ENCODE measurements around the gene IFITM5. TPM values are rescaled to one million over a fixed set of nuclear protein-coding genes. Genes with fewer than 3 reads are reported as not detected.

Gene IFITM5
- polyA plus RNA-seq, 3 donors: not detected

DNA sequence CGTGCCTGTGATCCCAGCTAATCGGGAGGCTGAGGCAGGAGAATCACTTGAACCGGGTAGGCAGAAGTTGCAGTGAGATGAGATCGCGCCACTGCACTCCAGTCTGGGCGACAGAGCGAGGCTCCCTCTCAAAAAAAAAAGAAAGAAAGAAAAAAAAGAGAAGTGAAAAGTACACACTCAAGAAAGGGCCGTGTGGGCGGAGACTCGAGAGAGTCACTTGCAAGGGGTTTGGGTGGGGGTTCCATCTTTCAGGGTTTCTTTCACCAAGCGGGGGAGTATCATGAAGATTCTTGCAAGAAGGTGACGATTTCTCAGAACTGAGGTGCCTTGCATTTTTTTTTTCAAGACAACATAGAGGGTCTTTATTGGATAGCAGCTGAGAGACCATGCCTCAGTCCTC, 4.0 kb upstream of the IFITM5 start:
- Mint-ChIP-seq H3K27ac (peak overlapping the region in 1 of 7 donors; percentile 1), H3K36me3 (no peaks in the 10 kb centered on the region), H3K4me3 (peak overlapping the region in 1 of 2 donors; percentile 8), H3K9me3 (peaks cover 0 to 3% (median 0%) of the 10 kb centered on the region in 7 donors), H3K27me3 (ENCODE audit: low read depth in 3 of 3) (peaks cover 22 to 34% (median 27%) of the 10 kb centered on the region in 3 donors), H3K4me1 (peaks cover 25% of the 10 kb centered on the region)
- H3K9ac ChIP-seq (ENCODE audit: insufficient read depth, low read length, poor library complexity, severe bottlenecking): no peak overlapping the region
- intact Hi-C loops (cut with micrococcal nuclease): loop anchor here in 1 of 2 donors (10.0 kb wide), 1 partner anchor 51 kb away; no protein-coding TSS in a partner anchor
- H3K4me3 ChIP-seq (replicated peaks in 1 of 3; ENCODE audit: low read depth in 2 of 3, low read length in 3 of 3): no peak overlapping the region
- no peak overlapping the region for H3K27ac ChIP-seq (ENCODE audit: low read depth in 1 of 2, low read length in 2 of 2)
- no peaks in the 10 kb centered on the region for H4K20me1 ChIP-seq (ENCODE audit: insufficient read depth, low read length)
- H3K9me3 ChIP-seq (replicated peaks in 1 of 2; ENCODE audit: control insufficient read depth in 1 of 2, insufficient read depth in 1 of 2, low read length in 2 of 2): no peaks in the 10 kb centered on the region
- WGBS (ENCODE audit: insufficient coverage): 50% methylated on average over 7 of the region's 12 CpGs
- peaks cover 0 to 6% of the 10 kb centered on the region in 2 donors for H3K27me3 ChIP-seq (ENCODE audit: control insufficient read depth in 2 of 2, insufficient read depth in 2 of 2, low read length in 2 of 2)
- no peak overlapping the region for H3K4me2 ChIP-seq (replicated peaks; ENCODE audit: extremely low read depth, low read length, poor library complexity, severe bottlenecking)
- no peak for DNase-seq
- no peaks in the 10 kb centered on the region for H3K79me2 ChIP-seq (ENCODE audit: insufficient read depth, low read length)
- no peaks in the 10 kb centered on the region for H3K36me3 ChIP-seq (replicated peaks in 1 of 2; ENCODE audit: control insufficient read depth in 1 of 2, insufficient read depth in 2 of 2, low read length in 2 of 2)
- peaks cover 16 to 33% of the 10 kb centered on the region in 2 donors for H3K4me1 ChIP-seq (ENCODE audit: control insufficient read depth in 1 of 2, insufficient read depth in 2 of 2, low read length in 2 of 2)
- TF ChIP-seq, protein P1, sequence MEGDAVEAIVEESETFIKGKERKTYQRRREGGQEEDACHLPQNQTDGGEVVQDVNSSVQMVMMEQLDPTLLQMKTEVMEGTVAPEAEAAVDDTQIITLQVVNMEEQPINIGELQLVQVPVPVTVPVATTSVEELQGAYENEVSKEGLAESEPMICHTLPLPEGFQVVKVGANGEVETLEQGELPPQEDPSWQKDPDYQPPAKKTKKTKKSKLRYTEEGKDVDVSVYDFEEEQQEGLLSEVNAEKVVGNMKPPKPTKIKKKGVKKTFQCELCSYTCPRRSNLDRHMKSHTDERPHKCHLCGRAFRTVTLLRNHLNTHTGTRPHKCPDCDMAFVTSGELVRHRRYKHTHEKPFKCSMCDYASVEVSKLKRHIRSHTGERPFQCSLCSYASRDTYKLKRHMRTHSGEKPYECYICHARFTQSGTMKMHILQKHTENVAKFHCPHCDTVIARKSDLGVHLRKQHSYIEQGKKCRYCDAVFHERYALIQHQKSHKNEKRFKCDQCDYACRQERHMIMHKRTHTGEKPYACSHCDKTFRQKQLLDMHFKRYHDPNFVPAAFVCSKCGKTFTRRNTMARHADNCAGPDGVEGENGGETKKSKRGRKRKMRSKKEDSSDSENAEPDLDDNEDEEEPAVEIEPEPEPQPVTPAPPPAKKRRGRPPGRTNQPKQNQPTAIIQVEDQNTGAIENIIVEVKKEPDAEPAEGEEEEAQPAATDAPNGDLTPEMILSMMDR (IDR thresholded peaks at IDR 0.05): no peak
- H2AFZ ChIP-seq (ENCODE audit: insufficient read depth, low read depth, low read length, poor library complexity, severe bottlenecking): no peak overlapping the region

DNA sequence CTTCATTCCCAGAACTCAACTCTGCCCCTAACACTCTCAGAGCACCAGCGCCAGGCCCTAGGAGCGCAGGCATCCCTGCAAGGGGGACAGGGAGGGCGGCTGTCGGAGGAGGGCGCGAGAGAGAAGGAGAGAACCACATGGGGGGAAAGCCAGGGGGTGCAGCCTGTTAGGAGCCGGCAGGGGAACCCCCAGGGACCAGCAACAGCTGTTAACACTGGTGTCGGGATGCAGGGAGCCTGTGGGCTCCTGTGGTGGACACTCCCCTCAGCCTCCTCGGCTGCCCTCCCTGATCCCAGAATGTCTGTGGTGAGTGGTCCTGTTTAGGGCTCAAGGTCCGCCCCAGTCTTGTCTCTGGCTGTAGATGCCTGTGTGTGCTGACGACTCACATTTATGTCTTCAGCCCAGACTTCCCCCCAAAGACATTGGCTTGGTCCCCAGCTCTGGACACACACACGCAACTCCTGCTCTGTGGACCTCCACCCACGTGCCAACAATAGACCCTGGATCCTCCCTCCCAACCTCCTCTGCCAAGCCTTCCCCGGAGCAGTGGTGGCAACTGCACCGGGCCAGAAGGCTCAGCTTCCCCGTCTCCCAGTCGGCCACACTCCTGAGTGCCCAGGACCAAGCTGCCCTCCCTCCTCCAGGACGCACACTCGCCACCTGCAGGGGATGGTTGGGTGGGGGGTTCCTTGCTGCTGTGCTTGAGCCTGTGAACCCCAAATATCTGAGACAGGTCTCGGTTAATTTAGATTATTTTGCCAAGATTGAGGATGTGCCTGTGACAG, 817 bp upstream of the IFITM5 start:
- Mint-ChIP-seq H3K4me3 (peak overlapping the region in 1 of 2 donors; percentile 59), H3K27ac (peak overlapping the region in 1 of 7 donors; percentile 28), H3K4me1 (peaks cover 20% of the 10 kb centered on the region), H3K9me3 (peaks cover 0 to 3% (median 0%) of the 10 kb centered on the region in 7 donors), H3K36me3 (no peaks in the 10 kb centered on the region), H3K27me3 (ENCODE audit: low read depth in 3 of 3) (peaks cover 28 to 61% (median 28%) of the 10 kb centered on the region in 3 donors)
- no peak for DNase-seq
- peaks cover 14 to 18% of the 10 kb centered on the region in 2 donors for H3K4me1 ChIP-seq (ENCODE audit: control insufficient read depth in 1 of 2, insufficient read depth in 2 of 2, low read length in 2 of 2)
- H3K4me2 ChIP-seq (replicated peaks; ENCODE audit: extremely low read depth, low read length, poor library complexity, severe bottlenecking): no peak overlapping the region
- H3K9ac ChIP-seq (ENCODE audit: insufficient read depth, low read length, poor library complexity, severe bottlenecking): no peak overlapping the region
- WGBS (ENCODE audit: insufficient coverage): 34% methylated on average over 9 of the region's 20 CpGs
- H3K79me2 ChIP-seq (ENCODE audit: insufficient read depth, low read length): no peaks in the 10 kb centered on the region
- TF ChIP-seq, protein P1 (IDR thresholded peaks at IDR 0.05): no peak
- intact Hi-C loops (cut with micrococcal nuclease): loop anchor here in 1 of 2 donors (10.0 kb wide), 1 partner anchor 55 kb away; no protein-coding TSS in a partner anchor
- H4K20me1 ChIP-seq (ENCODE audit: insufficient read depth, low read length): no peaks in the 10 kb centered on the region
- H3K27ac ChIP-seq (ENCODE audit: low read depth in 1 of 2, low read length in 2 of 2): no peak overlapping the region
- no peaks in the 10 kb centered on the region for H3K36me3 ChIP-seq (replicated peaks in 1 of 2; ENCODE audit: control insufficient read depth in 1 of 2, insufficient read depth in 2 of 2, low read length in 2 of 2)
- no peaks in the 10 kb centered on the region for H3K9me3 ChIP-seq (replicated peaks in 1 of 2; ENCODE audit: control insufficient read depth in 1 of 2, insufficient read depth in 1 of 2, low read length in 2 of 2)
- no peak overlapping the region for H3K4me3 ChIP-seq (replicated peaks in 1 of 3; ENCODE audit: low read depth in 2 of 3, low read length in 3 of 3)
- no peak overlapping the region for H2AFZ ChIP-seq (ENCODE audit: insufficient read depth, low read depth, low read length, poor library complexity, severe bottlenecking)
- peaks cover 0 to 6% of the 10 kb centered on the region in 2 donors for H3K27me3 ChIP-seq (ENCODE audit: control insufficient read depth in 2 of 2, insufficient read depth in 2 of 2, low read length in 2 of 2)
